Measurements from ENCODE around the gene MLYCD. TPM values are rescaled to one million over a fixed set of nuclear protein-coding genes. Genes with fewer than 3 reads are reported as not detected.
A peak's percentile ranks its signal among the peaks of the same experiment; 100 is the strongest.

Gene MLYCD
- total RNA-seq, 5 donors from 2014 or later (not counting 1 experiment from before 2014, with no cell fraction given), result 7.2 to 10.3 (median 9.1) TPM

DNA sequence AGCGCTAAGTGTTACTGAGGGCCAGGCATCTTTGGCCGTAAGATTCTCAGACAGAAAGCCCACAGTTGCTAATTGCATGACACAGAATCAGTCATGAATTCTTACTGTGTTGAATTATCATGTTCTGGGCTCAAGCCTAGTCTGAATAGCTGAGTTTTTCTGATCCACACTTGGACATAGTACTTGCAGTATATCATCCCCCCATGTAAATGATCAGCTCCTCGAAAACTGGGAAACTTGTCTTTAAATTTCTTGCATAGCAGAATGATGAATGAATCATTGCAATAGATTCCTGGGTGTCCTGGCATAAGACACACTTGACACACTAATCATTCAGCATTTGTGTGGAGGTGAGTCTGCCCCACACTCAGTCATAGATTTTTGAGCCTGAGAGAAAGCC lies 2.2 kb downstream of the MLYCD start:
- peaks cover 8 to 18% of the 10 kb centered on the region in 2 experiments for H3K4me1 ChIP-seq (ENCODE audit: control insufficient read depth in 1 of 2, extremely low read depth in 1 of 2, insufficient read depth in 2 of 2, low read length in 2 of 2)
- no peak overlapping the region for H3K27ac Mint-ChIP-seq
- H3K9me3 ChIP-seq, result no peaks in the 10 kb centered on the region
- peaks cover under 1 to 7% of the 10 kb centered on the region in 2 donors for H3K27me3 Mint-ChIP-seq
- POLR2A ChIA-PET, result no interaction called here
- WGBS (ENCODE audit: insufficient coverage), result 100% methylated on average over 2 of the region's 3 CpGs
- CTCF ChIA-PET, result no interaction called here
- no peak overlapping the region for H3K4me3 ChIP-seq (ENCODE audit: control insufficient read depth in 1 of 2, extremely low read depth in 1 of 2, low read length in 1 of 2)
- peaks cover 11% of the 10 kb centered on the region for H3K36me3 Mint-ChIP-seq
- peaks cover 46 to 58% (median 51%) of the 10 kb centered on the region in 3 donors for H3K4me1 Mint-ChIP-seq
- H3K27ac ChIP-seq (ENCODE audit: low read length), result no peak overlapping the region
- H3K36me3 ChIP-seq (ENCODE audit: control insufficient read depth in 2 of 2, extremely low read depth in 1 of 2, insufficient read depth in 1 of 2, low read length in 1 of 2), result peaks cover 0 to 6% of the 10 kb centered on the region in 2 donors
- H3K4me3 Mint-ChIP-seq, result peak overlapping the region; percentile 14 to 98 (median 86)
- H3K27me3 ChIP-seq (replicated peaks in 1 of 2; ENCODE audit: control insufficient read depth in 2 of 2, extremely low read depth in 1 of 2, insufficient read depth in 2 of 2, low read length in 1 of 2), result peaks cover 0 to 2% of the 10 kb centered on the region in 2 experiments
- no peaks in the 10 kb centered on the region for H3K9me3 Mint-ChIP-seq
- DNase-seq, result no peak
- no peak for ATAC-seq (replicated peaks in 1 of 4)

DNA sequence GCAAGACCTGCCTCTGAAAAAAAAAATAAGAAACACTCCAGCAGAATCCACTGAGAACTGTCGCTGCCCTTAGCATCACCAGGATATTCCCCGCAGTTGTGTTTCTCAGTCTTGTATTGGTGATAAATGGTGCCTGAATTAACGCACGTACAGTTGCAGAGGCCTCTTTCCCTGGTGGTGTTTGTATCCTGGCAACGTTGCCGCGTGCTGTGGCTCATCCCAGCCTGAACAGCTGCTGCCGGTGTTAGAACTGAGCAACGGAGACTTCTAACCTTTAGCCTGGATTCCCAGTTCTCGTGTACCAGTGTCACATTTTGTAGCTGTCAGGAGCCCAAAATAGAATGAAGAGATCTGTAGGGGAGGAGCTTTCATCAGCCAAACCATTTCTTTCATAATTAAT lies 4.8 kb downstream of the MLYCD start:
- ChIA-PET CTCF (no interaction called here), POLR2A (no interaction called here)
- H3K27ac ChIP-seq (ENCODE audit: low read length), result no peak overlapping the region
- H3K4me1 ChIP-seq (ENCODE audit: control insufficient read depth in 1 of 2, extremely low read depth in 1 of 2, insufficient read depth in 2 of 2, low read length in 2 of 2), result peaks cover 5 to 13% of the 10 kb centered on the region in 2 experiments
- Mint-ChIP-seq H3K9me3 (no peaks in the 10 kb centered on the region), H3K36me3 (peaks cover 29% of the 10 kb centered on the region), H3K27me3 (no peaks in the 10 kb centered on the region), H3K27ac (no peak overlapping the region), H3K4me3 (no peak overlapping the region), H3K4me1 (peaks cover 38 to 52% (median 48%) of the 10 kb centered on the region in 3 donors)
- 94% methylated on average over 8 of the region's 10 CpGs for WGBS (ENCODE audit: insufficient coverage)
- H3K4me3 ChIP-seq (ENCODE audit: control insufficient read depth in 1 of 2, extremely low read depth in 1 of 2, low read length in 1 of 2), result no peak overlapping the region
- ATAC-seq (replicated peaks in 1 of 4) (no peak), DNase-seq (no peak)
- no peaks in the 10 kb centered on the region for H3K9me3 ChIP-seq
- H3K27me3 ChIP-seq (replicated peaks in 1 of 2; ENCODE audit: control insufficient read depth in 2 of 2, extremely low read depth in 1 of 2, insufficient read depth in 2 of 2, low read length in 1 of 2), result no peaks in the 10 kb centered on the region
- peaks cover 7 to 23% of the 10 kb centered on the region in 2 donors for H3K36me3 ChIP-seq (ENCODE audit: control insufficient read depth in 2 of 2, extremely low read depth in 1 of 2, insufficient read depth in 1 of 2, low read length in 1 of 2)

DNA sequence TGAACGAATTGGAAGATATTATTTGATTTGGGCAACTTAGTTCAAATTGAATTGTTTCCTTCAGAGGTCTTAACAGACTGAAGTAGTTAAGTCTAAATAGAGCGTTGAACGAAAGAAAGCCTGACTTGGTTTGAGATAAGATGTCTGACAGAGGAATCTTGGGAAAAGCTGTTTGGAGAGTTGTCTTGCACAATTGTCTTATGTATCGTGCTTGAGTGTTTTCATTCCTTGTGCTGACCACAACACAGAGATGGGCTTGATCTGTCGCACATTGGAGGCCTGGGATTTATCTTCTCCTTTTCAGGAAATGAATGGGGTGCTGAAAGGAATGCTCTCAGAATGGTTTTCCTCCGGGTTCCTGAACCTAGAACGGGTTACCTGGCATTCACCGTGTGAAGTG lies 7.8 kb downstream of the MLYCD start:
- WGBS (ENCODE audit: insufficient coverage), result 92% methylated on average over 5 of the region's 8 CpGs
- Mint-ChIP-seq H3K36me3 (peaks cover 43% of the 10 kb centered on the region), H3K27me3 (no peaks in the 10 kb centered on the region)

DNA sequence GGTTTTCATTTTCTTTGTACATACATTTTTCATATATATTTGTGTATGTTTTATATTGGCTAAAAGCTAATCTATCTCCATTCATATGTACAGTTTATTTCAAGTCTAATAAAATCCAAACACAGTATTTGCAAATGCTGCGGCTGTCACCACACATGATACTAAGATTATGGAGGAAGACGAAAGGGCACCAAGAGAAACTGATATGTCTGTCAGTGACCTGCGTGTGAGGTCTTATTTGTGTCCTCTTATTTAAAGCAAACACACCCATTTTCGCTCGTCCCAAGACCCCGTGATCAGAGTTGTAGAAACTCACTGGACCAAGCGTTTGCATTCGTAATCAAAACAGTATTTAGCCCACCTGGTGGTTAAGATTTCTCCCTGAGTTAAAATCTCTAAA lies 8.2 kb downstream of the MLYCD start:
- no peak overlapping the region for H3K4me3 Mint-ChIP-seq
- Histone ChIP-seq H3K9me3 (no peaks in the 10 kb centered on the region), H3K27ac (ENCODE audit: low read length) (no peak overlapping the region), H3K4me1 (ENCODE audit: control insufficient read depth in 1 of 2, extremely low read depth in 1 of 2, insufficient read depth in 2 of 2, low read length in 2 of 2) (no peaks in the 10 kb centered on the region), H3K4me3 (ENCODE audit: control insufficient read depth in 1 of 2, extremely low read depth in 1 of 2, low read length in 1 of 2) (no peak overlapping the region), H3K36me3 (ENCODE audit: control insufficient read depth in 2 of 2, extremely low read depth in 1 of 2, insufficient read depth in 1 of 2, low read length in 1 of 2) (peaks cover 20 to 49% of the 10 kb centered on the region in 2 donors), H3K27me3 (replicated peaks in 1 of 2; ENCODE audit: control insufficient read depth in 2 of 2, extremely low read depth in 1 of 2, insufficient read depth in 2 of 2, low read length in 1 of 2) (no peaks in the 10 kb centered on the region)
- H3K9me3 Mint-ChIP-seq, result no peaks in the 10 kb centered on the region
- ATAC-seq (replicated peaks in 1 of 4), result no peak
- H3K27me3 Mint-ChIP-seq, result no peaks in the 10 kb centered on the region
- H3K4me1 Mint-ChIP-seq, result peaks cover 18 to 27% (median 23%) of the 10 kb centered on the region in 3 donors
- H3K27ac Mint-ChIP-seq, result no peak overlapping the region
- H3K36me3 Mint-ChIP-seq, result peaks cover 47% of the 10 kb centered on the region
- POLR2A ChIA-PET, result no interaction called here
- 90% methylated on average over 2 of the region's 8 CpGs for WGBS (ENCODE audit: insufficient coverage)
- CTCF ChIA-PET, result no interaction called here
- no peak for DNase-seq

More for the DNA sequence above, 7.8 kb downstream of the MLYCD start:
- Histone ChIP-seq H3K27ac (ENCODE audit: low read length) (no peak overlapping the region), H3K27me3 (replicated peaks in 1 of 2; ENCODE audit: control insufficient read depth in 2 of 2, extremely low read depth in 1 of 2, insufficient read depth in 2 of 2, low read length in 1 of 2) (no peaks in the 10 kb centered on the region), H3K36me3 (ENCODE audit: control insufficient read depth in 2 of 2, extremely low read depth in 1 of 2, insufficient read depth in 1 of 2, low read length in 1 of 2) (peaks cover 20 to 44% of the 10 kb centered on the region in 2 donors), H3K4me1 (ENCODE audit: control insufficient read depth in 1 of 2, extremely low read depth in 1 of 2, insufficient read depth in 2 of 2, low read length in 2 of 2) (peaks cover 0 to under 1% of the 10 kb centered on the region in 2 experiments), H3K4me3 (ENCODE audit: control insufficient read depth in 1 of 2, extremely low read depth in 1 of 2, low read length in 1 of 2) (no peak overlapping the region), H3K9me3 (no peaks in the 10 kb centered on the region)
- ATAC-seq (replicated peaks in 1 of 4), result no peak
- ChIA-PET CTCF (no interaction called here), POLR2A (no interaction called here)
- Mint-ChIP-seq H3K9me3 (no peaks in the 10 kb centered on the region), H3K4me3 (no peak overlapping the region), H3K27ac (no peak overlapping the region), H3K4me1 (peaks cover 18 to 31% (median 27%) of the 10 kb centered on the region in 3 donors)
- DNase-seq, result no peak

DNA sequence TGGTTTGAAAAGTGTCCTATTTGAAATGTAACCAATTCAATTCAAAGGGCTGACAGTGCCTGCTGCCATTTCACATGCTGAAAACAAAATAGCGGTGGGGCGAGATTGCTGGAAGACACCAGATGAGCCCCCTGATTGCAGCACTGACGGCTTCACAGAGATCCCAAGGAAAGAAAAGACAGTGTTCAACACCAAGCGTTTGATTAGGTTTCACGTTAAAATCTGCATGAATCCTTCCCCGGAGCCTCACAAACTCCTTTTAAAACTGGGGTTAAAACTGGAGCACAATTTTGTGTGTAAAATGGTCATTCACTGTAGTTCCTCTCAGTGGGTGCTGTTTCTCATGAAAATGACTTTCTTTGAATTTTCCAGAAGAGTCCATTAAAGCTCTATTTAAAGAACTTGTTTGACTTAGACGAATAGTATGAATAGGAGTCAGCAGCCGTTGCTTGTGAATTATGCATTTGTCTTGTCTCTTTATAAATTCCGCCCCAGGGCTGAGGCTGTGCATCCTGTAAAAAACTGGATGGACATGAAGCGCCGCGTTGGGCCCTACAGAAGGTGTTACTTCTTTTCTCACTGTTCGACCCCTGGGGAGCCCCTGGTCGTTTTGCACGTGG lies 8.8 kb downstream of the MLYCD start:
- H3K36me3 Mint-ChIP-seq, result peaks cover 50% of the 10 kb centered on the region
- H3K4me3 ChIP-seq (ENCODE audit: control insufficient read depth in 1 of 2, extremely low read depth in 1 of 2, low read length in 1 of 2), result no peak overlapping the region
- ChIA-PET POLR2A (no interaction called here), CTCF (interaction anchor here in 1 of 2 donors (0.5 to 1.0 kb wide), 2 partner anchors 9 to 50 kb away, joined by 3 to 6 read pairs; partner anchors contain the start of gene MLYCD)
- H3K36me3 ChIP-seq (ENCODE audit: control insufficient read depth in 2 of 2, extremely low read depth in 1 of 2, insufficient read depth in 1 of 2, low read length in 1 of 2), result peaks cover 25 to 55% of the 10 kb centered on the region in 2 donors
- no peaks in the 10 kb centered on the region for H3K4me1 ChIP-seq (ENCODE audit: control insufficient read depth in 1 of 2, extremely low read depth in 1 of 2, insufficient read depth in 2 of 2, low read length in 2 of 2)
- DNase-seq (no peak), ATAC-seq (replicated peaks in 1 of 4) (no peak)
- H3K27ac ChIP-seq (ENCODE audit: low read length), result no peak overlapping the region
- no peaks in the 10 kb centered on the region for H3K9me3 ChIP-seq
- 100% methylated on average over 10 of the region's 15 CpGs for WGBS (ENCODE audit: insufficient coverage)
- no peak overlapping the region for H3K27ac Mint-ChIP-seq
- no peak overlapping the region for H3K4me3 Mint-ChIP-seq
- no peaks in the 10 kb centered on the region for H3K9me3 Mint-ChIP-seq
- H3K4me1 Mint-ChIP-seq, result peaks cover 14 to 23% (median 18%) of the 10 kb centered on the region in 3 donors
- H3K27me3 Mint-ChIP-seq, result no peaks in the 10 kb centered on the region
- H3K27me3 ChIP-seq (replicated peaks in 1 of 2; ENCODE audit: control insufficient read depth in 2 of 2, extremely low read depth in 1 of 2, insufficient read depth in 2 of 2, low read length in 1 of 2), result no peaks in the 10 kb centered on the region

DNA sequence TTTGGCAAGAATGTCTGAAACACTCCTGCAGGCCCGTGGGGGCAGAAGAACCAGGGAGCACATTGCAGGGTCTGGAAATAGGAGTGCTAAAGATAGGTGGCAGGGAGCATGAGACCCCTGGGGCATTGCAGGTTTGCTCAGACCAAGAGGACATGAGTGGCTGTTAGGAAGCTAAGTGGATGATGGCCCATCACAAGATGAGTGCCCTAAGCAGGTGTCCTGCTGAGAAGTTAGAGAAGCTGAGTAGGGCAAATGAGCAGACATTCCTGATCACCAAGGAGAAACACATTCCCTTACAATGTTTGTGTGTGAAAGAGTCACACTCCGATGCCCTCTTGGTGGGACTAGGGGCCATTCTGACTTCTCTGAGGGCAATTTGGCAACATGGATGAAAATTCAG lies 9.9 kb downstream of the MLYCD start:
- Histone ChIP-seq H3K27ac (ENCODE audit: low read length) (no peak overlapping the region), H3K27me3 (replicated peaks in 1 of 2; ENCODE audit: control insufficient read depth in 2 of 2, extremely low read depth in 1 of 2, insufficient read depth in 2 of 2, low read length in 1 of 2) (no peaks in the 10 kb centered on the region), H3K4me1 (ENCODE audit: control insufficient read depth in 1 of 2, extremely low read depth in 1 of 2, insufficient read depth in 2 of 2, low read length in 2 of 2) (no peaks in the 10 kb centered on the region), H3K36me3 (ENCODE audit: control insufficient read depth in 2 of 2, extremely low read depth in 1 of 2, insufficient read depth in 1 of 2, low read length in 1 of 2) (peaks cover 25 to 63% of the 10 kb centered on the region in 2 donors), H3K4me3 (ENCODE audit: control insufficient read depth in 1 of 2, extremely low read depth in 1 of 2, low read length in 1 of 2) (no peak overlapping the region), H3K9me3 (no peaks in the 10 kb centered on the region)
- Mint-ChIP-seq H3K36me3 (peaks cover 55% of the 10 kb centered on the region), H3K9me3 (no peaks in the 10 kb centered on the region), H3K27me3 (no peaks in the 10 kb centered on the region), H3K27ac (no peak overlapping the region), H3K4me3 (no peak overlapping the region), H3K4me1 (peaks cover 8 to 13% (median 13%) of the 10 kb centered on the region in 3 donors)
- ChIA-PET CTCF (no interaction called here), POLR2A (no interaction called here)
- WGBS (ENCODE audit: insufficient coverage), result 82% methylated on average over 2 of the region's 2 CpGs
- no peak for DNase-seq
- no peak for ATAC-seq (replicated peaks in 1 of 4)

Data from T-cell (primary cell).